NCI-H748 treated with DMSO at 0.1 percent for 48 hours (cell line): Measurements from ENCODE around the gene RFPL1.
A peak's percentile ranks its signal among the peaks of the same experiment; 100 is the strongest.

ENCODE experiments used
- DNase-seq: peaks from one replicate; lab custom pipeline; 2025; lab: John Stamatoyannopoulos, UW

Gene RFPL1

DNA sequence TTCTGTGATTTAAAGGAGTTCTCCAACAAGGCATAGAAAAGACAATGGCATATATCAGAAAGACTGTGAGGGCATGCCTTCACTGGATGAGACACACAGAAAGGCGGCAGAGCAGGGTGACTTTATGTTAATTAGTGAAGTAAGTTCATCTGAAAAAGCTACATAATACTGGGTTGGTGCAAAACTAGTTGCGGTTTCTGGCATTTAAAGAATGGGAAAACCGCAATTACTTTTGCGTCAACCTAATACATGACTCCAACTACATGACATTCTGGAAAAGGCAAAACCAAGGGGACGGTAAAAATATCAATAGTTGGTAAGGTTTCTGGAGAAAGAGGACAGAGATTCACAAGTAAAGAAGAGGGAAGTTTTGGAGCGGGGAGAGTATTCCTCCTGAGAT lies 5.1 kb downstream of the RFPL1 start:
- DNase-seq = no peak

DNA sequence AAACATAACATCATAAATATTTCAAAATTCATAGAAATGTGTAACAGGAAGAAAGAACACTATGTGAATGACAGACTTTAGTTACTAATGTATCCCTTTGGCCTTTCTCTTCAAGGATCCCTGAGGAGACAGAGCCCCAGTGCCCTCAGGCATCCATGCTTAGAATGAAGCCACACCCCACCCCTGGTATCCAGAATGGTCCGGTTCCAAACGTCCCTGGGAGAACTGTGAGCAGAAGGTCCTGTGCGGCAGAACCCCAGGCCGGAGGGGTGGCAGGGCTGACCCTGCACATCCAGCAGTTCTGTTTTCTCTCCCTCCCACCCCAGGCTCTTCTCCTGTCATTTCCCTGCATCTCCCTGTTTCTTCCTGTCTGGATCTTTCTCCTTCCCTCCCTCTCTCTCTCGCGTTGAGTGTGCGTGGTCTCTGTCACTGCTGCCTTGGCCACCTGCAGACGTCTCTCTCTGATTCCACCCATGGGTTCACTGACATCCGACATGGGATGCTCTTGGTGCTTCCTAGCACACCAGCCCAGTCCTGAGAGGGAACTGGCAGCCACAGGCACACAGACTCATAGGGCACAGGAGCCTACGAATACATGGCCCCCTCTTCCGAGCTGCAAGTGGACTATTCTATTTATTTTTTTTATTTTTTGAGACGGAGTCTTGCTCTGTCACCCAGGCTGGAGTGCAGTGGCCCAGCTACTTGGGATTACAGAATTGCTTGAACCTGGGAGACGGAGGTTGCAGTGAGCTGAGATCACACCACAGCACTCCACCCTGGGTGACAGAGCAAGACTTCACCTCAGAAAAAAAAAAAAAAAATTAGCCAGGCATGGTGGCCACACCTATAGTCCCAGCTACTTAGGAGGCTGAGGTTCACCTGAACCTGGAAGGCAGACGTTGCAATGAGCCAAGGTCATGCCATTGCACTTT lies 5.7 kb downstream of the RFPL1 start:
- no peak for DNase-seq

DNA sequence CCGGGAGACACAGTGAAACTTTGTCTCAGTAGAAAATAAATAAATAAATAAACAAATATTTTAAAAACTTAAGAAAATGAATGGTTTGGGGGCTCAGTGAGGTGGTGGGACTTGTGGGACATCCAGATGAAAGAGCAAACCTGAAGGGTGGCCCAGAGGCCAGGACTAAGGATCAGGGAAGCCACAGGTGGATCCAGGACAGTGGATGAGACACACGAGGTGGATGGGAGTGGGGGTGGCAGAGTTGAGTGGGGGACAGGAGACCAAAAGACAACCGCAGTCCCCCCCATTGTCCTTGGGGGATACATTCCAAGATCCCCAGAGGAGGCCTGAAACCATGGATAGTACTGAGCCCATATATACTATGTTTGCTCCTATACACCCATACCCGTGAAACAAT lies 7.1 kb downstream of the RFPL1 start:
- no peak for DNase-seq

DNA sequence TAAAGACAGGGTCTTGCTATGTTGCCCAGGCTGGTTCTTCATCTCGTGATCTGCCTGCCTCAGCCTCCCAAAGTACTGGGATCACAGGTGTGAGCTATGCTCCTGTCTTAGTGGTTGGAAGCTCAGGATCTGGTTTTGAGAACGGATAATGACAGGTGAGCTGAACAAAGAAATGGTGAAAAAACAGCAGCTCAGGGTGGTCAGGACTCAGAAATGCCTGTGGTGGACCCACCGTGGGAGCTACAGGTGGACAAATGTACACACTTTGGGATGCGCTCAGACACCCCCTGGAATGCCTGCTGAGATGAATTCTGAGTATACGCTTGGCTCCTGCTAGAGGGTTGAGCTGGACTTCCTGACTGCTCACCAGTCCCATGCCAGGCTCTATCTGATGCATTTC lies 9.5 kb downstream of the RFPL1 start:
- DNase-seq = no peak

GRCh38 chr22:29449296-29449875 lies 11.0 kb downstream of the RFPL1 start:
- DNase-seq = no peak

DNA sequence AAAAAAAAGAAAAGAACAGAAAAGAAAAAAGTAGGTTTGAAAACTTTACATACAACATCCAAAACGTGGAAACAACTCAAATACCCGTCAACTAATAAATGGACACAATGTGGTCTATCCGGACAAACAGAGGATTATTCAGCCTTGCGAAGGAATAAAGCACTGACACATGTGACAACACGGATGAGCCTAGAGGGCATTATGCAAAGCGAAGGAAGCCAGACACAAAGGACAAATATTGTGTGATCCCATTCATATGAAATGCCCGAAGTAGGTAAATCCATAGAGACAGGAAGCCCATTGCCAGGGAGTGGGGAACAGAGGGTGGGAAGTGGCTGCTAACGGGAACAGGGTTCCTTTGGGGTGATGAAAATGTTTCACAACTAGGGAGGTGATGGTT lies 11.8 kb downstream of the RFPL1 start:
- DNase-seq = no peak

DNA sequence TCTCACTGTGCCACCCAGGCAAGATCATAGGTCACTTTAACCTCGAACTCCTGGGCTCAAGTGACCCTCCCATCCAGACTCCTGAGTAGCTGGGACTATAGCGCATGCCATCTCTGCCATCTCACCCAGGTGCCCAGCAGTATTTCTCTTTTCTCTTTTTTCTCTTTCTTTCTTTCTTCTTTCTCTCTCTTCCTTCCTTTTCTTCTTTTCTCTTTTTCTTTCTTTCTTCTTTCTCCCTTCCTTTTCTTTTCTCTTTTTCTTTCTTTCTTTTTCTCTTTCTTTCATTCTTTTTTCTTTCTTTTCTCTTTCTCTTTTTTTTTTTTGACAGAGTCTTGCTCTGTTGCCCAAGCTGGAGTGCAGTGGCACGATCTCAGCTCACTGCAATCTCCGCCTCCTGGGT lies 13.5 kb downstream of the RFPL1 start:
- no peak for DNase-seq

DNA sequence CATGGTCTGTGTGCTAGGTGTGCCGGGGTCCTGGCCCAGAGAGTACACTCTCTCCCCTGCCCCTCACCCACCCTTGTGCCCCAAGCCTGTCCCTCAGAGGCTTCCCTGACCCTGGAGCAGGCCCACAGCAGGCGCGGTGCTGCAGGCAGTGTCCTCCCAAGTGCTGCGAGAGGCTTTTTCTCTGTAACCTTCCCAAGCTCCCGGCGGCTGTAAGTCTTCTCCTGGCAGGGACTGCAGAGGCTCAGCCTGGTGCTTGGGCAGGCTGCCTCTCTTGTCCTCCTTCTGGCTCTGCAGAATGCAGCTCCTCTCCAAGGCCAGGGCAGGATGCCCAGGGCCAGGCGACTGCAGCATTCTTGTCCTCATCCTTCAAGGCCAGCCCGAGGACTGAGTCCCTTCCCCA lies 15.9 kb downstream of the RFPL1 start:
- no peak for DNase-seq

DNA sequence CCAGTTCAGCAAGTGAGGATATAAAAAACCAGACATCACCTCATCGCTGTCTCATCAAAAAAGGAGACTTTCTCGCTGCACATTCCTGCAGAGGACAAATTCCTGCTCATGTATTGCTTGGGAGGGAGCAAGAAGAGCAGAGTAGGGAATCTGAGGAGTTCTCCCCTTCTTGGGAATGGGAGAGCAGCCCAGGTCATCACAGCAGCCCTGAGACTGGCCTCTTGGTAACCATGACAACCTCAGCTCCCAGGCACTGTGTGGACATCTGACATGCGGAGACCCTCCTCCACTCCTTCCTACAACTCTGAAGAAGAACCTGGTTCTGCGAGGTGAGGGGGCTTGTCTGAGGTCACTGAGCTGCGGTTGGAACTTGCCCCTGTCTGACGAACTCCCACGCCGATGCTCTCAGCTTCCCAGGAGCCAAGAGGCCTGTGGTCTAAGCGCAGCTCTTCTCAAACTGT lies 17.9 kb downstream of the RFPL1 start:
- no peak for DNase-seq

DNA sequence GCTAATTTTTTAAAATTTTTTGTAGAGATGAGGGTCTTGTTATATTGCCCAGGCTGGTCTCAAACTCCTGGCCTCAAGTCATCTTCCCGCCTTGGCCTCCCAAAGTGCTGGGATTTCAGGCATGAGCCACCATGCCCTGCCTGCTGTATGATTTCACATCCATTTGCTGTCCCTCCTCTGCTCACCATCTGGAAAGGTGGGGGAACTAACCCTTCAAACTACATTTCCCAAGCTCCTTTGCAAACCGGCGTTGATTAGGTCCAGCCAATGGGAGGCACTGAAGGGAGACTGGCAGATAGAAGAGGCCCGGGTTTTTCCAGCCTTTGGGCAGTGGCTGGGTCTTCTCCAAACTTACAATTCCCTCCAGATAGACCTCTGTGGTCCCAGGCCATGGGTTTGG lies 19.3 kb downstream of the RFPL1 start:
- DNase-seq = no peak

GRCh38 chr22:29458551-29458950 lies 20.2 kb downstream of the RFPL1 start:
- DNase-seq = no peak

GRCh38 chr22:29459773-29460172 lies 21.4 kb downstream of the RFPL1 start:
- no peak for DNase-seq

DNA sequence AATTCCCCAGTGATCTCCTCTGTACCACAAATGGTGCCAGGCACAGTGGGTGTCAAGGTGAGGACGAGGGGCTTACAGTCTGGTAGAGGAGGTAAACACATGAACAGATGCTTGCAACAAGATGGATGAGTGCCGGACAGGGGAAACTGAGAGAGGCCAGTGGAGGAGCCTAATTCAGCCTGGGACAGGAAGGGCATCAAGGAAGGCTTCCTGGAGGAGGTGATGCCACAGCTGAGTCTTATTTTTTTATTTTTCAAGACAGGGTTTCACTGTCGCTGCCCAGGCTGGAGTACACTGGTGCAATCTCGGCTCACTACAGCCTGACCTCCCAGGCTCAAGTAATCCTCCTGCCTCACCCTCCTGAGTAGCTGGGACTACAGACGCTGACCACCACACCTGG lies 22.9 kb downstream of the RFPL1 start:
- DNase-seq = no peak

DNA sequence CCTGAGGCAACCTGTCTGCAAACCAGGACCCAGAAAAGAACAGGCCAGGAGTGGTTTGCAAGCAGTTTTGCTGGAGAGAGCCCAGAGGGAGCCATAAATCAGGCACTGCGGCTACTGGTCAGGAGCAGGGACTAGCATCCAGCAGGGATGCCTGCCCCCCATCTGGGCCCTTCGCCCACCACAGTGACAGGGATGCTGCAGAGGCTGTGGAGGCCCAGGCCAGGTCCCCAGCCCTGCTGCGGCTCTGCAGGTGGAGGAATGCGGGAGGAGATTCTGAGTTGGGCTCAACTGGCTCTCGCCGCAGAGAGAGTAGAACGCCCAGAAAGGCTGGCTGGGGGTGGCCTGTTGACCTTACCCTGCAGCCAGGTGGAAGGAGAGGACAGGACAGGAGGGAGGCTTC lies 25.2 kb downstream of the RFPL1 start:
- DNase-seq = no peak

- no peak for DNase-seq
Observed at GRCh38 chr22:29464581-29464980, 26.2 kb downstream of the RFPL1 start.

GRCh38 chr22:29469755-29470154 lies 31.4 kb downstream of the RFPL1 start:
- no peak for DNase-seq

GRCh38 chr22:29470159-29470855 lies 31.9 kb downstream of the RFPL1 start:
- peak; percentile 30 for DNase-seq

DNA sequence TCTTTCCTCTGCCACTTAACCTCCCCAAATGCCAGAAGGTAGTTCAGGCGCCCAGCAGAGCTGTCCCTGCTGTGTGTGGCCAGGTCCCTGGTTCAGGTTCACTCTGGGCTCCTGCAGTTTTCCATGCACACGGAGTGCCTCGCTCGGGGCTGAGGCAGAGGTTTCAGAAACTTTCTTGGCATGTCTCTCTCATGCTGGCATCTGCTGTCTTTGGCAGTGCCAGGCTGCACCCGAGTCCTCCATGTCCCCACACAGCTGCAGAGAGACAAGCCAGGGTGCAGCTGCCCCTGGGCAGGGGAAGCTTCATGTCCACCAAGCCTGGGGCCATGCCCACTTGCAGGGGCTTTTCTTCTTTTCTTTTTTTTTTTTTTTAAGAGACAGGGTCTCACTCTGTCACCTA lies 34.6 kb downstream of the RFPL1 start:
- no peak for DNase-seq

DNA sequence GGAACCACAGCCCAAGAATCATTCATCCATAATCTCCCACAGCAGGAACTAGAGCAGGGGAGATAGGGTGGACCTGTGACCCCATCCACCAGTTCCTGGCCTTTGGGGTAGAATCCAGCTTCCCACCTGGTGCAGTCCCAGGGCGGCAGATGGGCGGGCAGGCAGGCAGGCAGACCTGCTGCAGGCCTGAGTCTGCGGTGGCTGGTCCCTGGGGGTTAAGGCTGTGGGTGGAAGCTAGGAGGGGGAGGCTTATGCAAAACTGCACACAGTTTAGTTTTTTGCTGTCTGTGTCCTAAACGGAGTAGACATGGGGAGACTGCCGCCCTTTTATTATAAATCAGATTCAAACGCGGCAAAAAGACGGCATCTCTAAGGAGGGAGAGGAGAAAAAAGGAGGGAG lies 37.2 kb downstream of the RFPL1 start:
- DNase-seq = no peak

DNA sequence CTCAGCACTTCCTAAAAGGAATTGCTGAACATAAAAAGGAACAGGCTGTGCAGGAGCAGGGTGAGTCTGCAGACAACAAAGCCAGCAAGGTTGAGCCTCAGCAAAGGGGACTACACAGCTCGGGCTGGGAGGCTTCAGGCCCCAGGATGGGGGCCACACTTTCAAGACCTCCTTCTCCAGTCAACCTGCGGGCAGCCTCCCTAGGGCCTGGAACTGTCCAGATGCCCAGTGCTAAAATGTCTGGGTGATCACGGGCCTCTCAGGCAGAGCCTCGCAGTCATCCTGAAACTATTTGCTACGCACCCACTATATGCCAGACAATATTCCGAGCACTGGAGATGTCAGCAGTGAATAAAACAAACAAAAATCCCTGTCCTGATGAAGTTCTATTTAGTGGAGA lies 37.7 kb downstream of the RFPL1 start:
- DNase-seq = no peak

GRCh38 chr22:29477723-29478318 lies 39.4 kb downstream of the RFPL1 start:
- no peak for DNase-seq
